NB4 (cell line): Measurements from ENCODE around the gene CFAP92.

Experiments
- DNase-seq: peaks from one replicate; pipeline ENCODE4 v3.0.0; 2010; ENCODE audit warnings: low read depth
- H3K4me3 ChIP-seq: one replicate; pipeline ENCODE4 v1.5.1; 2011; ENCODE audit warnings: mild to moderate bottlenecking, low read depth, low read length, moderate library complexity
- MYC ChIP-seq: IDR thresholded peaks from 2 replicates; pipeline ENCODE4 v1.6.1; 2011; ENCODE audit warnings: low read depth, low read length
- POLR2A ChIP-seq: IDR thresholded peaks from 2 replicates; pipeline ENCODE4 v1.6.1; 2011; ENCODE audit warnings: mild to moderate bottlenecking; ENCODE audit not compliant: insufficient read length; ENCODE audit errors: extremely low read depth
- TF ChIP-seq, protein P1 (sequence below): IDR thresholded peaks from one replicate; pipeline ENCODE4 v1.5.1; 2012; ENCODE audit warnings: low read depth, low read length
- TF ChIP-seq, protein P2 (sequence below): IDR thresholded peaks from 2 replicates; pipeline ENCODE4 v1.6.1; 2011; ENCODE audit warnings: low read depth, low read length

The CFAP92 gene

DNA sequence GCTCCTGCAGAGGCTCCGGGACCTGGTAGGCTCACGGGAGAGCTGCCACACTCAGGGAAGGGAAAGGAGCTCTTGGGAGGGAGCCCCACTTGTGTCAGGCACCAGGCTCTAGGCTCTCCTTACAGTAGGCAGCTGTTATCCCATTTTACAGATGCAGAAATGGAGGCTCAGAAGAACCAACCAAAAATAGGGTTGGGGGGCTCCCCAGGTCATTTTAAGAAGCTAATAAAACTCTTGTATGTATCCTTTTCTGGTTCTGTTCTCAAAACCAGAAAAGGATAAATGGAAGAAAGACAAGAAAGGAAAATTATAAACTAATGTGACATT lies 43.2 kb upstream of the CFAP92 start:
- TF ChIP-seq, protein P1, sequence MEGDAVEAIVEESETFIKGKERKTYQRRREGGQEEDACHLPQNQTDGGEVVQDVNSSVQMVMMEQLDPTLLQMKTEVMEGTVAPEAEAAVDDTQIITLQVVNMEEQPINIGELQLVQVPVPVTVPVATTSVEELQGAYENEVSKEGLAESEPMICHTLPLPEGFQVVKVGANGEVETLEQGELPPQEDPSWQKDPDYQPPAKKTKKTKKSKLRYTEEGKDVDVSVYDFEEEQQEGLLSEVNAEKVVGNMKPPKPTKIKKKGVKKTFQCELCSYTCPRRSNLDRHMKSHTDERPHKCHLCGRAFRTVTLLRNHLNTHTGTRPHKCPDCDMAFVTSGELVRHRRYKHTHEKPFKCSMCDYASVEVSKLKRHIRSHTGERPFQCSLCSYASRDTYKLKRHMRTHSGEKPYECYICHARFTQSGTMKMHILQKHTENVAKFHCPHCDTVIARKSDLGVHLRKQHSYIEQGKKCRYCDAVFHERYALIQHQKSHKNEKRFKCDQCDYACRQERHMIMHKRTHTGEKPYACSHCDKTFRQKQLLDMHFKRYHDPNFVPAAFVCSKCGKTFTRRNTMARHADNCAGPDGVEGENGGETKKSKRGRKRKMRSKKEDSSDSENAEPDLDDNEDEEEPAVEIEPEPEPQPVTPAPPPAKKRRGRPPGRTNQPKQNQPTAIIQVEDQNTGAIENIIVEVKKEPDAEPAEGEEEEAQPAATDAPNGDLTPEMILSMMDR: no peak
- TF ChIP-seq POLR2A: no peak
- TF ChIP-seq, protein P2, sequence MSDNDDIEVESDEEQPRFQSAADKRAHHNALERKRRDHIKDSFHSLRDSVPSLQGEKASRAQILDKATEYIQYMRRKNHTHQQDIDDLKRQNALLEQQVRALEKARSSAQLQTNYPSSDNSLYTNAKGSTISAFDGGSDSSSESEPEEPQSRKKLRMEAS: no peak
- no peak for TF ChIP-seq MYC
- no peak for DNase-seq
- no peak overlapping the region for H3K4me3 ChIP-seq

DNA sequence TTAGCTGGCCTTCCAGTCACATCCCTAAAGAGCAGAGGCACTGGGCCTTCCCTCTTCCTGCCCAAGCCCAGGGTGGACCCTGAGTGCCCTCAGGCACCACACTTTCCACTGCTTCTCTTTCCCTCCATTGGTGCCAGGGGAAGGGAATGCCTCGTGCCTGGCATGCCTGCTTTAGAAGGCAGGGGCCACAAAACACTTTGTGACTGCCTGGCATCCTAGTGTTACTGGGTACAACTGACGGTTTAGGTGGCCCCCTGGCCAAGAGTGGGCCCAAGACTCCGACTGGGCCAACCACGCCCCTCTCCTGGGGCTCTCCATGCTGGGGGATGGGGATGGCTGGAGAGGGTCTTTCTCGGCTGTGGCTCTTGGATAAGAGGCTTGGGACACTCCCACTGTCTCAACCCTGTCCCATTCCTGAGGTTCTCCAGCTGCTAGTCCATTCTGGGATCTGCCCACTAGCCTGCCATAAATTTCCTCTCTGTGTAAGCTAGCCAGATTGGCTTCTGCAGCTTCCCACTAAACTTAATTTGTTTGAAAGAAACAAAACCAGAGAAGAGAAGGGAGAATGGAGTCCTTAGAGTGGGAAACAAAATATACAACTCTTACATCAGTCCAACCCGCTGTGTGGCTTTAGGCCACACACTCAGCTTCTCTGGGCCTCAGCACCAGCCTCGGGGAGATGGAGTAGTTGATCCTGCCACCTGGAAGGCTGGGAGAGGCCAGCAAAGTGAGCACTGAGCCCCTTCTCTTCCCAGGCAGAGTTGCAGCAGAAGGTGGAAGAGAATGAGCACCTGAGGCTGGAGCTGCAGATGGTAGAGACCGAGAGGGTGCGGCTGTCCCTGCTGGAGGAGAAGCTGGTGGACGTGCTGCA lies 42.6 kb upstream of the CFAP92 start:
- DNase-seq: no peak
- H3K4me3 ChIP-seq: no peak overlapping the region
- TF ChIP-seq, protein P1: no peak
- TF ChIP-seq MYC (no peak), POLR2A (no peak)
- TF ChIP-seq, protein P2: no peak

DNA sequence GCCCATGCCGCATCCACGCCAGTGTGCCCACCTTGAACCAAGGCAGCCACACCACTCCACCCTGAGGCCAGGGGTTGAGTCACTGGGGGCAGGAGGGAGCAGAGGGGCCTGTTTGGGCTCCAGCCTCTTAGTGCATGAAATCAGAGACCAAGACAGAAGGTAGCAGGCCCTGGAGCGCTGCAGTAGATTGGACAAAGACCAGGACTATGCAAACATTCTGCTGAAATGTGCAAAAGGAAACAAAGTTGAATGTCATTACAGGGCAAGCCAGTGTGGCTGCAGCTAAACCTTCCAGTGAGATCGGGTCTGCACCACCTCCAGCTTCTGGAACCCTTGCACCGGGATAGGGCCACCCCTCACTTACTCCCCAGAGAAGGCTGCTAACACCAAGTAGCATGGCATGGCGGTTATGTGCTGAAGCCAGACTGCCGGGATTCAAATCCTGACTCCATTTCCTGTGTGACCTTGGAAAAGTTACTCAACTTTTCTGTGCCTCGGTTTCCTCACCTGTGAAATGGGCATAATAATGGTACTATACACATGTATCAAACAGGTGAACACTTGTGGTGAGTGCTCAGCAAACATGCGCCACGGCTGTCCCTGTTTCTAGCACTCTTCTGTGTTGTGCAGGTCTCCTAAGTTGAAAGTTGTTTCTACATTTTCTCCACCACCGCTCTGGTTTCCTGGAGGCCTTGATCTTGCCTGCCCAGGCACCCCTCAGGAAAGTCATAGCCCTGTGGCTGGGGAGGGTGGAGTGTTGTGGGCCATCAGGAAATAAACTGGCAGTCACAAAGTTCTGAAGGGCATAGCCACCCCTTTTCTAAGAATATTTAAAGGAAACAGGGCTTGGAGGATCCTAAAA lies 41.7 kb upstream of the CFAP92 start:
- DNase-seq: no peak
- TF ChIP-seq POLR2A (no peak), MYC (no peak)
- TF ChIP-seq, protein P1: no peak
- TF ChIP-seq, protein P2: no peak

DNA sequence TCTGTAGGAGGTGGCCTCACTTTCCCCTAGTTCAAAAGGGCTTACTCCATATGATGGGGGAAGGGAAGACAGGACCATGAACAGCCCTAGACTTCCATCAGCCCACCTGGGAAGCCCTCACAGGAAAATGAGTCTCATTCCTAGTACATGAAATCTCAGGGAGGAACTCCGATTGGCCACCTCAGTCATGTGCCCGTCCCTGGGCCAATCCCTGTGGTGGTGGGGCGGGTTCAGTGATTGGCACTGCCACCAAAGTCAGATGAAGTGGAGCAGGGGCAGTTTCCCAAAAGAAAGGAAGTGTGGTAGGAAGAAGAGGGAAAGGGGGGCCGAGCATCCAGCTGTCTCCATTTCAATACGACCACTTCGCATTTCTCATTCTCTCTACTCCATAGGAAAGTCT lies 40.8 kb upstream of the CFAP92 start:
- DNase-seq: no peak
- no peak overlapping the region for H3K4me3 ChIP-seq
- TF ChIP-seq MYC (no peak), POLR2A (no peak)
- TF ChIP-seq, protein P1: no peak
- TF ChIP-seq, protein P2: no peak

More for the DNA sequence above, 41.7 kb upstream of the CFAP92 start:
- H3K4me3 ChIP-seq: no peak overlapping the region

DNA sequence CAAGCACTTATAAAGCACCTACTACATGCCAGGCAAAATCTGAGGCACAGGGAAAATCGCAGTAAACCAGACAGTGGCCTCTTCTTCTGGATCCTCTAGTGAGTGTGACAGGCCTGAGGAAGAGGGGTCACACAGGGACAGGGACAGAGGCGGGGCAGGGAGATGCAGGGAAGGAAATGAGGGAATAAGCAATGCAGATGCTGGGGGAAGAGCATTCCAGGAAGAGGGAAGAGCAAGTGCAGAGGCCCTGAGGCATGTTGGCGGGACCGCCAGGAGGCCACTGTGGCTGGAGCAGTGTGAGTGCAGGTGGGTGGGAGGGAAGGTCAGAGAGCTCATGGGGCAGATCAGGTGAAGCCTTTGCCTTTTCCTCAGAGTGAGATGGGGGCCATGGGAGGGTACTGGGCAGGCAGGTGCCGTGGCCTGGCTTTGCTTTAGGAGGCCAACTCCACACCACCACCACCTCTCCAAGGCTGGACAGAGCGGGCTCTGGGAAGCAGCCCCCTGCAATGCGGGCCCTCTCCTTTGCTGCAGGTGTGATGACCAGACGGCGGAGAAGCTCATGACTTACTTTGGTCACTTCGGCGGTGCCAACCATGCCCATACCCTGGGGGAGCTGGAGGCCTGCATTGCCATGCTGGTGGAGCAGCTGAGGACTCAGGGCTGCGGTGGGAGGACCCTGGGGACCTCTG lies 39.9 kb upstream of the CFAP92 start:
- TF ChIP-seq, protein P1: no peak
- TF ChIP-seq, protein P2: no peak
- TF ChIP-seq MYC (no peak), POLR2A (no peak)
- DNase-seq: no peak
- H3K4me3 ChIP-seq: no peak overlapping the region
